K562 (cell line): ENCODE data around the gene ISYNA1. TPM values are rescaled to one million over a fixed set of nuclear protein-coding genes. Genes with fewer than 3 reads are reported as not detected.

Source experiments
- ATF1 ChIP-seq, 2 experiments: fragments of 450-650 bp in 1 of 2; IDR thresholded peaks; 2 replicates each; pipeline ENCODE4 v1.6.1; 2016; ENCODE audit warnings: missing compliant biosample characterization in 1 of 2, missing genetic modification characterization in 1 of 2
- GABPA ChIP-seq: fragments of 200-800 bp; sonication (Bioruptor generic); conservative IDR thresholded peaks from 2 replicates; pipeline ENCODE4 v1.6.1; 2016; ENCODE audit warnings: low read depth, missing genetic modification characterization, missing compliant biosample characterization
- ILF3 ChIP-seq: fragments of 450-650 bp; IDR thresholded peaks from 2 replicates; pipeline ENCODE4 v1.6.1; 2018; ENCODE audit warnings: antibody characterized with exemption, mild to moderate bottlenecking, moderate library complexity, borderline replicate concordance
- NONO ChIP-seq, 2 experiments: fragments of 200-400 bp in 1 of 2; fragments of 450-650 bp in 1 of 2; formaldehyde crosslinking in 1 of 2; IDR thresholded peaks; 2 replicates each; pipeline ENCODE4 v1.6.1; 2017; ENCODE audit warnings: low read depth in 2 of 2, mild to moderate bottlenecking in 2 of 2, moderate library complexity in 2 of 2, low read length in 1 of 2
- PREB ChIP-seq: sonication (generic); formaldehyde crosslinking; IDR thresholded peaks from 2 replicates; pipeline ENCODE4 v1.8.1; 2023; ENCODE audit warnings: mild to moderate bottlenecking, missing genetic modification reagents
- RFX1 ChIP-seq: fragments of 450-650 bp; IDR thresholded peaks from 2 replicates; pipeline ENCODE4 v1.6.1; 2016; ENCODE audit warnings: mild to moderate bottlenecking, moderate library complexity
- SMAD1 ChIP-seq: fragments of 150-350 bp; IDR thresholded peaks from 2 replicates; pipeline ENCODE4 v1.6.1; 2014; ENCODE audit warnings: low read length, low read depth; ENCODE audit not compliant: partially characterized antibody
- SMARCA4 ChIP-seq: fragments of 450-650 bp; IDR thresholded peaks from 2 replicates; pipeline ENCODE4 v1.6.1; 2016
- SRSF7 ChIP-seq: fragments of 200-400 bp; formaldehyde crosslinking; optimal IDR thresholded peaks from 2 replicates; pipeline ENCODE3; 2017; ENCODE audit warnings: mild to moderate bottlenecking, low read depth, low read length
- TCF15 ChIP-seq: fragments of 250-450 bp; sonication (Bioruptor Pico); IDR thresholded peaks from 2 replicates; pipeline ENCODE4 v1.8.0; 2022; ENCODE audit warnings: moderate library complexity, mild to moderate bottlenecking, inconsistent platforms
- WHSC1 ChIP-seq: IDR thresholded peaks from one replicate; pipeline ENCODE4 v1.6.1; 2012; ENCODE audit warnings: low read length, control low read depth, inconsistent platforms
- ZNF408 ChIP-seq: fragments of 250-450 bp; sonication (Bioruptor Pico); IDR thresholded peaks from 2 replicates; pipeline ENCODE4 v1.4.0; 2020; ENCODE audit warnings: low read depth, mild to moderate bottlenecking, moderate library complexity
- ZNF561 ChIP-seq: fragments of 450-650 bp; formaldehyde crosslinking; conservative IDR thresholded peaks from 2 replicates; pipeline ENCODE4 v1.4.0; 2020; ENCODE audit warnings: mild to moderate bottlenecking, moderate library complexity
- polyA plus RNA-seq, 8 experiments: library from polyadenylated mRNA; depleted of rRNA in 4 of 8; stranded (reverse) in 5 of 8; unstranded in 3 of 8; fragments of >200 nt; fragmentation: Nextera tagmentation in 2 of 8; fragmentation: Illumina TruSeq in 1 of 8; extraction: Ambion mirVana in 2 of 8; extraction: Trizol in 1 of 8; gene quantifications; 2 replicates each; pipeline versions ENCODE4 v1.2.1 to v1.2.3, GENCODE V29; 2011 to 2014; ENCODE audit warnings: inconsistent platforms in 1 of 8, missing spikeins in 1 of 8
- total RNA-seq, 7 experiments: library from RNA; depleted of rRNA in 6 of 7; stranded (reverse); fragments of >200 nt in 6 of 7; fragmentation: Illumina TruSeq in 2 of 7; extraction: Trizol in 2 of 7; gene quantifications; 2 replicates each; pipeline versions ENCODE4 v1.2.1 to v1.2.3, GENCODE V29; 2011 to 2021; ENCODE audit warnings: low replicate concordance in 1 of 7
- TF ChIP-seq, protein P1 (sequence below): fragments of 450-650 bp; IDR thresholded peaks from 2 replicates; pipeline ENCODE4 v1.6.1; 2016; ENCODE audit warnings: mild to moderate bottlenecking, moderate library complexity

ISYNA1 gene
- total and polyA plus RNA-seq, 9 of the 15 experiments (the other 6 are each of a cell fraction or from before 2014, with no cell fraction given) = 21.8 to 460 (median 93.2) TPM

GRCh38 chr19:18415178-18415867 lies 22.6 kb downstream of the ISYNA1 start (continued):
- peak in 1 of 2 experiments; percentile 92; a peak in 2 of 4 replicates for TF ChIP-seq NONO (IDR thresholded peaks at IDR 0.05; ENCODE audit: low read depth in 2 of 2, low read length in 1 of 2)
- TF ChIP-seq ZNF408 (CRISPR knock-in tag) = no peak
- no peak for TF ChIP-seq ZNF561 (CRISPR knock-in tag)
- peak; percentile 86; the same call in 1 of the 2 replicates for TF ChIP-seq TCF15 (CRISPR knock-in tag)
- TF ChIP-seq ILF3 = no peak
- TF ChIP-seq WHSC1 = no peak
- TF ChIP-seq SMAD1 = peak; percentile 29
- no peak for TF ChIP-seq RFX1
- TF ChIP-seq, protein P1, sequence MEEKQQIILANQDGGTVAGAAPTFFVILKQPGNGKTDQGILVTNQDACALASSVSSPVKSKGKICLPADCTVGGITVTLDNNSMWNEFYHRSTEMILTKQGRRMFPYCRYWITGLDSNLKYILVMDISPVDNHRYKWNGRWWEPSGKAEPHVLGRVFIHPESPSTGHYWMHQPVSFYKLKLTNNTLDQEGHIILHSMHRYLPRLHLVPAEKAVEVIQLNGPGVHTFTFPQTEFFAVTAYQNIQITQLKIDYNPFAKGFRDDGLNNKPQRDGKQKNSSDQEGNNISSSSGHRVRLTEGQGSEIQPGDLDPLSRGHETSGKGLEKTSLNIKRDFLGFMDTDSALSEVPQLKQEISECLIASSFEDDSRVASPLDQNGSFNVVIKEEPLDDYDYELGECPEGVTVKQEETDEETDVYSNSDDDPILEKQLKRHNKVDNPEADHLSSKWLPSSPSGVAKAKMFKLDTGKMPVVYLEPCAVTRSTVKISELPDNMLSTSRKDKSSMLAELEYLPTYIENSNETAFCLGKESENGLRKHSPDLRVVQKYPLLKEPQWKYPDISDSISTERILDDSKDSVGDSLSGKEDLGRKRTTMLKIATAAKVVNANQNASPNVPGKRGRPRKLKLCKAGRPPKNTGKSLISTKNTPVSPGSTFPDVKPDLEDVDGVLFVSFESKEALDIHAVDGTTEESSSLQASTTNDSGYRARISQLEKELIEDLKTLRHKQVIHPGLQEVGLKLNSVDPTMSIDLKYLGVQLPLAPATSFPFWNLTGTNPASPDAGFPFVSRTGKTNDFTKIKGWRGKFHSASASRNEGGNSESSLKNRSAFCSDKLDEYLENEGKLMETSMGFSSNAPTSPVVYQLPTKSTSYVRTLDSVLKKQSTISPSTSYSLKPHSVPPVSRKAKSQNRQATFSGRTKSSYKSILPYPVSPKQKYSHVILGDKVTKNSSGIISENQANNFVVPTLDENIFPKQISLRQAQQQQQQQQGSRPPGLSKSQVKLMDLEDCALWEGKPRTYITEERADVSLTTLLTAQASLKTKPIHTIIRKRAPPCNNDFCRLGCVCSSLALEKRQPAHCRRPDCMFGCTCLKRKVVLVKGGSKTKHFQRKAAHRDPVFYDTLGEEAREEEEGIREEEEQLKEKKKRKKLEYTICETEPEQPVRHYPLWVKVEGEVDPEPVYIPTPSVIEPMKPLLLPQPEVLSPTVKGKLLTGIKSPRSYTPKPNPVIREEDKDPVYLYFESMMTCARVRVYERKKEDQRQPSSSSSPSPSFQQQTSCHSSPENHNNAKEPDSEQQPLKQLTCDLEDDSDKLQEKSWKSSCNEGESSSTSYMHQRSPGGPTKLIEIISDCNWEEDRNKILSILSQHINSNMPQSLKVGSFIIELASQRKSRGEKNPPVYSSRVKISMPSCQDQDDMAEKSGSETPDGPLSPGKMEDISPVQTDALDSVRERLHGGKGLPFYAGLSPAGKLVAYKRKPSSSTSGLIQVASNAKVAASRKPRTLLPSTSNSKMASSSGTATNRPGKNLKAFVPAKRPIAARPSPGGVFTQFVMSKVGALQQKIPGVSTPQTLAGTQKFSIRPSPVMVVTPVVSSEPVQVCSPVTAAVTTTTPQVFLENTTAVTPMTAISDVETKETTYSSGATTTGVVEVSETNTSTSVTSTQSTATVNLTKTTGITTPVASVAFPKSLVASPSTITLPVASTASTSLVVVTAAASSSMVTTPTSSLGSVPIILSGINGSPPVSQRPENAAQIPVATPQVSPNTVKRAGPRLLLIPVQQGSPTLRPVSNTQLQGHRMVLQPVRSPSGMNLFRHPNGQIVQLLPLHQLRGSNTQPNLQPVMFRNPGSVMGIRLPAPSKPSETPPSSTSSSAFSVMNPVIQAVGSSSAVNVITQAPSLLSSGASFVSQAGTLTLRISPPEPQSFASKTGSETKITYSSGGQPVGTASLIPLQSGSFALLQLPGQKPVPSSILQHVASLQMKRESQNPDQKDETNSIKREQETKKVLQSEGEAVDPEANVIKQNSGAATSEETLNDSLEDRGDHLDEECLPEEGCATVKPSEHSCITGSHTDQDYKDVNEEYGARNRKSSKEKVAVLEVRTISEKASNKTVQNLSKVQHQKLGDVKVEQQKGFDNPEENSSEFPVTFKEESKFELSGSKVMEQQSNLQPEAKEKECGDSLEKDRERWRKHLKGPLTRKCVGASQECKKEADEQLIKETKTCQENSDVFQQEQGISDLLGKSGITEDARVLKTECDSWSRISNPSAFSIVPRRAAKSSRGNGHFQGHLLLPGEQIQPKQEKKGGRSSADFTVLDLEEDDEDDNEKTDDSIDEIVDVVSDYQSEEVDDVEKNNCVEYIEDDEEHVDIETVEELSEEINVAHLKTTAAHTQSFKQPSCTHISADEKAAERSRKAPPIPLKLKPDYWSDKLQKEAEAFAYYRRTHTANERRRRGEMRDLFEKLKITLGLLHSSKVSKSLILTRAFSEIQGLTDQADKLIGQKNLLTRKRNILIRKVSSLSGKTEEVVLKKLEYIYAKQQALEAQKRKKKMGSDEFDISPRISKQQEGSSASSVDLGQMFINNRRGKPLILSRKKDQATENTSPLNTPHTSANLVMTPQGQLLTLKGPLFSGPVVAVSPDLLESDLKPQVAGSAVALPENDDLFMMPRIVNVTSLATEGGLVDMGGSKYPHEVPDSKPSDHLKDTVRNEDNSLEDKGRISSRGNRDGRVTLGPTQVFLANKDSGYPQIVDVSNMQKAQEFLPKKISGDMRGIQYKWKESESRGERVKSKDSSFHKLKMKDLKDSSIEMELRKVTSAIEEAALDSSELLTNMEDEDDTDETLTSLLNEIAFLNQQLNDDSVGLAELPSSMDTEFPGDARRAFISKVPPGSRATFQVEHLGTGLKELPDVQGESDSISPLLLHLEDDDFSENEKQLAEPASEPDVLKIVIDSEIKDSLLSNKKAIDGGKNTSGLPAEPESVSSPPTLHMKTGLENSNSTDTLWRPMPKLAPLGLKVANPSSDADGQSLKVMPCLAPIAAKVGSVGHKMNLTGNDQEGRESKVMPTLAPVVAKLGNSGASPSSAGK = peak; percentile 31; the same call in 1 of the 2 replicates
- TF ChIP-seq PREB (CRISPR knock-in tag) = no peak
- peak; percentile 84 for TF ChIP-seq GABPA (tag)
- peak; percentile 69 for TF ChIP-seq SMARCA4
- no peak for TF ChIP-seq SRSF7
- no peak for TF ChIP-seq ATF1 (CRISPR knock-in tag; IDR thresholded peaks at IDR 0.05)
- no peak for TF ChIP-seq ATF1 (tag; IDR thresholded peaks at IDR 0.05)
